ENCODE measurements around the gene ANAPC5.

The ANAPC5 gene

GRCh38 chr12:121259074-121259473, 93.1 kb downstream of the ANAPC5 start:
- no peak for DNase-seq (ENCODE audit: low read depth in 1 of 2, low spot score in 1 of 2)

Data from activated T-helper 1 cell treated with anti-CD3 and anti-CD28 coated beads, Interleukin-2, amount 50 U/mL, for 16 hours (primary cell).